Endodermal cell (in vitro differentiated cells): ENCODE measurements around the gene BCL7A. TPM values are rescaled to one million over a fixed set of nuclear protein-coding genes. Genes with fewer than 3 reads are reported as not detected.

Source experiments
- DNase-seq: peaks from one replicate; pipeline ENCODE4 v3.0.0-alpha.2; 2017
- H3K27ac ChIP-seq: 2 replicates; pipeline ENCODE4 v1.5.1; 2013; ENCODE audit warnings: mild to moderate bottlenecking, low read depth, low read length, moderate library complexity
- H3K27me3 ChIP-seq: 2 replicates; pipeline ENCODE4 v1.6.1; 2013; ENCODE audit warnings: mild to moderate bottlenecking, low read length, moderate library complexity; ENCODE audit not compliant: insufficient read depth, control insufficient read depth, poor library complexity, severe bottlenecking
- H3K36me3 ChIP-seq: 2 replicates; pipeline ENCODE4 v1.7.0; 2013; ENCODE audit warnings: mild to moderate bottlenecking, low read length, moderate library complexity; ENCODE audit not compliant: control insufficient read depth, insufficient read depth
- H3K4me1 ChIP-seq: one replicate; pipeline ENCODE4 v1.7.0; 2013; ENCODE audit warnings: low read length; ENCODE audit not compliant: control insufficient read depth, insufficient read depth
- H3K4me3 ChIP-seq: 2 replicates; pipeline ENCODE4 v1.5.1; 2013; ENCODE audit warnings: mild to moderate bottlenecking, low read length, moderate library complexity
- H3K9ac ChIP-seq: 2 replicates; pipeline ENCODE4 v1.6.1; 2013; ENCODE audit warnings: mild to moderate bottlenecking, low read length, moderate library complexity; ENCODE audit not compliant: poor library complexity, severe bottlenecking; ENCODE audit errors: extremely low read depth
- H3K9me3 ChIP-seq: 2 replicates; pipeline ENCODE4 v1.6.1; 2013; ENCODE audit warnings: mild to moderate bottlenecking, low read length, moderate library complexity; ENCODE audit not compliant: control insufficient read depth
- H3K27ac Mint-ChIP-seq: 2 replicates; pipeline ENCODE4 v1.8.0; 2020; ENCODE audit warnings: mixed read lengths
- H3K27me3 Mint-ChIP-seq: 2 replicates; pipeline ENCODE4 v1.8.0; 2021; ENCODE audit warnings: mild to moderate bottlenecking, mixed read lengths; ENCODE audit not compliant: insufficient read depth
- H3K36me3 Mint-ChIP-seq: 2 replicates; pipeline ENCODE4 v1.8.0; 2020; ENCODE audit warnings: low read depth, mixed read lengths
- H3K4me1 Mint-ChIP-seq: 2 replicates; pipeline ENCODE4 v1.8.0; 2020; ENCODE audit warnings: mixed read lengths
- H3K4me3 Mint-ChIP-seq: 2 replicates; pipeline ENCODE4 v1.8.0; 2020; ENCODE audit warnings: mild to moderate bottlenecking, moderate library complexity, mixed read lengths
- H3K9me3 Mint-ChIP-seq: 2 replicates; pipeline ENCODE4 v1.8.0; 2020; ENCODE audit warnings: mild to moderate bottlenecking, mixed read lengths
- CTCF ChIP-seq: fragments of 200-600 bp; sonication (generic); conservative IDR thresholded peaks from 2 replicates; pipeline ENCODE4 v1.5.0; 2021; ENCODE audit warnings: antibody characterized with exemption, mild to moderate bottlenecking
- WGBS, 2 experiments: methylation state at CpG; one replicate each; pipeline versions ENCODE4 v1.1.5 to v1.1.7; 2013; ENCODE audit warnings: missing lambda C conversion rate in 2 of 2, mixed read lengths in 1 of 2; ENCODE audit not compliant: insufficient coverage in 1 of 2, insufficient read length in 1 of 2; 5-methylcytosine and 5-hydroxymethylcytosine counted together
- total RNA-seq, 2 donors: library from RNA; stranded (reverse); fragmentation: NEBNext Ultra II Directional in 1 of 2; extraction: Animal tissue kit (Norgen Biotek cat#: 25700) in 1 of 2; gene quantifications; 2 replicates in 1 of 2; 3 replicates in 1 of 2; pipeline ENCODE4 v1.2.1, GENCODE V29; 2021

BCL7A gene
- total RNA-seq, 2 donors from 2014 or later, result 22.3 to 28.9 TPM

GRCh38 chr12:122097927-122098756 is 76.5 kb downstream of the BCL7A start:
- H3K27ac ChIP-seq, result peak overlapping the region; percentile 77
- WGBS, 2 experiments, result 59 to 64% methylated on average over 5 to 9 of the region's 10 CpGs

GRCh38 chr12:122099280-122099749 is 77.6 kb downstream of the BCL7A start:
- no peak overlapping the region for H3K4me3 Mint-ChIP-seq
- Histone ChIP-seq H3K27ac (no peak overlapping the region), H3K4me3 (no peak overlapping the region), H3K4me1 (peaks cover 18% of the 10 kb centered on the region), H3K36me3 (no peaks in the 10 kb centered on the region), H3K9ac (no peak overlapping the region), H3K27me3 (no peaks in the 10 kb centered on the region), H3K9me3 (peaks cover 7% of the 10 kb centered on the region)
- peak overlapping the region; percentile 96 for H3K27ac Mint-ChIP-seq
- DNase-seq, result peak; percentile 45
- H3K9me3 Mint-ChIP-seq, result peaks cover 6% of the 10 kb centered on the region
- whole genome bisulfite sequencing, 2 experiments, result 88 to 91% methylated on average over 5 to 6 of the region's 6 CpGs
- no peak for TF ChIP-seq CTCF
- peaks cover 4% of the 10 kb centered on the region for H3K36me3 Mint-ChIP-seq
- peaks cover 40% of the 10 kb centered on the region for H3K4me1 Mint-ChIP-seq
- no peaks in the 10 kb centered on the region for H3K27me3 Mint-ChIP-seq

More at GRCh38 chr12:122097927-122098756, 76.5 kb downstream of the BCL7A start:
- TF ChIP-seq CTCF, result no peak
- Histone ChIP-seq H3K27me3 (no peaks in the 10 kb centered on the region), H3K4me3 (no peak overlapping the region), H3K9me3 (peaks cover 7% of the 10 kb centered on the region), H3K36me3 (no peaks in the 10 kb centered on the region), H3K4me1 (peaks cover 18% of the 10 kb centered on the region), H3K9ac (no peak overlapping the region)
- Mint-ChIP-seq H3K9me3 (peaks cover 6% of the 10 kb centered on the region), H3K4me1 (peaks cover 38% of the 10 kb centered on the region), H3K27me3 (no peaks in the 10 kb centered on the region), H3K4me3 (peak overlapping the region; percentile 40), H3K27ac (peak overlapping the region; percentile 96), H3K36me3 (peaks cover 4% of the 10 kb centered on the region)
- peak; percentile 90 for DNase-seq

- peaks cover 6% of the 10 kb centered on the region for H3K9me3 Mint-ChIP-seq
- WGBS, 2 experiments, result 76 to 82% methylated on average over 3 of the region's 3 CpGs
- H3K4me3 Mint-ChIP-seq, result no peak overlapping the region
- Histone ChIP-seq H3K4me1 (peaks cover 19% of the 10 kb centered on the region), H3K9me3 (peaks cover 7% of the 10 kb centered on the region), H3K9ac (no peak overlapping the region), H3K4me3 (no peak overlapping the region), H3K36me3 (no peaks in the 10 kb centered on the region), H3K27ac (no peak overlapping the region), H3K27me3 (no peaks in the 10 kb centered on the region)
- peaks cover 4% of the 10 kb centered on the region for H3K36me3 Mint-ChIP-seq
- no peak overlapping the region for H3K27ac Mint-ChIP-seq
- H3K27me3 Mint-ChIP-seq, result no peaks in the 10 kb centered on the region
- DNase-seq, result no peak
- TF ChIP-seq CTCF, result no peak
- peaks cover 41% of the 10 kb centered on the region for H3K4me1 Mint-ChIP-seq
Observed at GRCh38 chr12:122099856-122100255, 78.2 kb downstream of the BCL7A start.
